Common myeloid progenitor, CD34-positive (primary cell): ENCODE measurements around the gene SLC38A9.
"Not testable (repeated sequence)": the region's sequence is repeated elsewhere in the genome, so short reads cannot be mapped to it uniquely, and the experiment has no call there.

Experiments used
- CTCF ChIA-PET: fragments of 350-600 bp; sonication (Branson Sonifier 250); formaldehyde crosslinking; loops from one replicate; lab custom pipeline; 2021; ENCODE audit warnings: antibody characterized with exemption; lab: Charles Lee
- POLR2A ChIA-PET: fragments of 350-600 bp; sonication (Branson Sonifier 250); formaldehyde crosslinking; loops from one replicate; lab custom pipeline; 2021; ENCODE audit warnings: antibody characterized with exemption; lab: Charles Lee
- DNase-seq, 3 donors: peaks; one replicate each; pipeline versions ENCODE4 v3.0.0 to v3.0.0-alpha.2; 2013
- H3K27ac ChIP-seq, 2 experiments: 1 replicate in 1 of 2; 2 replicates in 1 of 2; pipeline ENCODE4 v1.7.0; 2013; ENCODE audit warnings: inconsistent platforms in 2 of 2, low read length in 2 of 2, mild to moderate bottlenecking in 2 of 2, low read depth in 1 of 2, moderate library complexity in 1 of 2; ENCODE audit not compliant: severe bottlenecking in 2 of 2, insufficient read depth in 1 of 2, poor library complexity in 1 of 2
- H3K27me3 ChIP-seq, 5 experiments: replicated peaks in 2 of 5; 1 replicate in 3 of 5; 2 replicates in 2 of 5; pipeline versions ENCODE4 v1.6.1 to v1.7.0; 2013; ENCODE audit warnings: low read length in 4 of 5, mild to moderate bottlenecking in 2 of 5, moderate library complexity in 2 of 5, inconsistent platforms in 1 of 5; ENCODE audit not compliant: insufficient read depth in 5 of 5, control insufficient read depth in 4 of 5
- H3K36me3 ChIP-seq, 4 experiments: 1 replicate in 2 of 4; 2 replicates in 2 of 4; pipeline versions ENCODE4 v1.6.1 to v1.7.0; 2013; ENCODE audit warnings: low read length in 3 of 4, control low read depth in 1 of 4, mild to moderate bottlenecking in 1 of 4; ENCODE audit not compliant: control insufficient read depth in 4 of 4, insufficient read depth in 4 of 4
- H3K4me1 ChIP-seq, 4 experiments: 1 replicate in 3 of 4; 2 replicates in 1 of 4; pipeline versions ENCODE4 v1.6.1 to v1.7.1; 2013; ENCODE audit warnings: low read length in 3 of 4, mild to moderate bottlenecking in 3 of 4, control low read depth in 1 of 4, inconsistent platforms in 1 of 4, moderate library complexity in 1 of 4; ENCODE audit not compliant: control insufficient read depth in 4 of 4, insufficient read depth in 4 of 4; ENCODE audit errors: control extremely low read depth in 1 of 4
- H3K4me3 ChIP-seq, 7 experiments: 1 replicate in 4 of 7; 2 replicates in 3 of 7; pipeline versions ENCODE4 v1.5.1 to v1.7.0; 2013; ENCODE audit warnings: mild to moderate bottlenecking in 7 of 7, low read length in 6 of 7, moderate library complexity in 6 of 7, inconsistent platforms in 2 of 7, low read depth in 2 of 7, control low read depth in 1 of 7; ENCODE audit not compliant: insufficient read depth in 4 of 7, control insufficient read depth in 1 of 7; ENCODE audit errors: extremely low read depth in 1 of 7
- H3K9me3 ChIP-seq, 5 experiments: 1 replicate in 4 of 5; 2 replicates in 1 of 5; pipeline versions ENCODE4 v1.6.1 to v1.7.1; 2013; ENCODE audit warnings: low read length in 4 of 5, mild to moderate bottlenecking in 2 of 5, inconsistent platforms in 1 of 5, low read depth in 1 of 5, moderate library complexity in 1 of 5; ENCODE audit not compliant: control insufficient read depth in 4 of 5, insufficient read depth in 2 of 5; ENCODE audit errors: control extremely low read depth in 1 of 5
- WGBS: methylation state at CpG from one replicate; pipeline ENCODE4 v1.1.5; 2013; ENCODE audit not compliant: insufficient coverage; 5-methylcytosine and 5-hydroxymethylcytosine counted together

Gene SLC38A9

DNA sequence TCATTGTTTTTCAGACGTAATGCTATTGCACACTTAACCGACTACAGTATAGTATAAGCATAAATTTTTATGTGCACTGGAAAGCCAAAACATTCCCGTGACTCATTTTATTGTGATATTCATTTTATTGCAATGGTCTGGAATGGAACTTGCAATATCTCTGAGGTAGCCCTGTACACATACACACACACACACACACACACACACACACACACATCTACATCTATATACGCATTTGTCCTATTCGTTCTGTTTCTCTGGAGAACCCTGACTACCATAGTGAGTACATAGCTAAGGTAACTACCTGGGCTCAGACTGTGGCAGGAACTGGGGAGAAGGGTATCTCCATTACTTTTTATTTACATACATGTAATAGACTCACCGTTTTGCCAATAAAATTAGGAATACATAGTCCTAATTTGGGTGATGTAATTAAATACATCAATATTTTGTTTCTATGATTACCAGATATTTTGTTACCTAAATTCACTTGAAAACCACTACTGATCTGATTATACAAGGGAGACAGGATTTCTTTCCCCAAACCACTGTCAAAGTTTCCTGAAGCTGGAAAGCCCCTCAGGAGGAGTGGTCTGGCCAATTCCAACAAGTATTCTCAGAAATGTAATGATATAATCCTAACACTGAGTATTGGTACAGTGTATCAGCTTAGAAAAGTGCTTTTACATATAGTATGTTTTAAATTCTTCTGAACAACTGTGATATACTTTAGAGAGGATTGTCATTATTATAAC lies 103.4 kb downstream of the SLC38A9 start:
- no peaks in the 10 kb centered on the region for H3K36me3 ChIP-seq
- WGBS, result no CpG with 5 or more reads among the region's 6 CpGs
- DNase-seq, result no peak
- no peak overlapping the region for H3K27ac ChIP-seq
- POLR2A ChIA-PET, result no interaction called here
- H3K4me3 ChIP-seq, result no peak overlapping the region
- CTCF ChIA-PET, result interaction anchor here (0.9 to 1.0 kb wide), 2 partner anchors 16 to 34 kb away, joined by 3 to 5 read pairs; no protein-coding TSS in a partner anchor
- no peaks in the 10 kb centered on the region for H3K4me1 ChIP-seq
- H3K9me3 ChIP-seq, result peaks cover 0 to 4% (median 0%) of the 10 kb centered on the region in 5 experiments
- H3K27me3 ChIP-seq, result peaks cover 0 to 6% (median 0%) of the 10 kb centered on the region in 5 experiments

DNA sequence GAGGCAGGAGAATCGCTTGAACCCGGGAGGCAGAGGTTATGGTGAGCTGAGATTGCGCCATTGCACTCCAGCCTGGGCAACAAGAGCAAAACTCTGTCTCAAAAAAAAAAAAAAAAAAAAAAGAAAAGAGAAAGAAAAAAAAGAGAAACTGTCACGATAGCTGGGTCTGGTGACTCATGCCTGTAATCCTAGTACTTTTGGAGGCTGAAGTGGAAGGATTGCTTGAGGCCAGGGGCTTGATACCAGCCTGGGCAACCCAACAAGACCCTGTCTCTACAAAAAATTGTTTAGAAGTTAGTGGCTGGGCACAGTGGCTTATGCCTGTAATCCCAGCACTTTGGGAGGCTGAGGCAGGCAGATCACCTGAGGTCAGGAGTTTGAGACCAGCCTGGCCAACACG lies 104.8 kb downstream of the SLC38A9 start:
- POLR2A ChIA-PET, H3K4me3 ChIP-seq, H3K27me3 ChIP-seq, H3K4me1 ChIP-seq, CTCF ChIA-PET, H3K36me3 ChIP-seq, H3K27ac ChIP-seq, H3K9me3 ChIP-seq: not testable (repeated sequence)
- whole genome bisulfite sequencing, result 80% methylated on average over 1 of the region's 5 CpGs
- peak in 2 of 3 donors; percentile 30 to 34 for DNase-seq

DNA sequence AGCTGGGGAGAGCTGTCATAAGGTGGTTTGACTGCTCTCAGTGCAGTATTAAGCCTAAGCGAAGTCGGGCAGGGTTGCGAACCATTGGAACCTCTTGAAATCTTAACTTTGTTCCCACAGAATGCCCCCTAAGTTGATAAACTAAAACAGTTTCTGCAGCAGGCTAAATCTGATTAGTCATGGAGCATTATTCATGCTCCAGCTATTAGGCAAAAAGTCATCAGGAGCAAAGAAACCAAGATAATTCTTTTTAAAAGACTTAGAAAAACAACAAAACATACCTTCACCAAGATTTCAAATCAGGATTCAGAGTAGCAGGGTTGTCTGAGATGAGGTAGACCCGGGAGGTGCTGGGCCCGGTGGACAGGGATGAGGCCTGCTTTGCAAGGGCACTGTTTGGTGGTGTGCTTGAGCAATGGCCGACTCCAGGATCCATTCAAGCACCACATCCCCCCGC lies 107.5 kb downstream of the SLC38A9 start:
- Histone ChIP-seq H3K4me3 (no peak overlapping the region), H3K27ac (no peak overlapping the region), H3K36me3 (no peaks in the 10 kb centered on the region), H3K4me1 (peaks cover 11 to 20% (median 15%) of the 10 kb centered on the region in 4 experiments), H3K9me3 (no peaks in the 10 kb centered on the region), H3K27me3 (peaks cover 0 to 4% (median 0%) of the 10 kb centered on the region in 5 experiments)
- CTCF ChIA-PET, result no interaction called here
- WGBS, result 98% methylated on average over 5 of the region's 7 CpGs
- no peak for DNase-seq
- POLR2A ChIA-PET, result no interaction called here

DNA sequence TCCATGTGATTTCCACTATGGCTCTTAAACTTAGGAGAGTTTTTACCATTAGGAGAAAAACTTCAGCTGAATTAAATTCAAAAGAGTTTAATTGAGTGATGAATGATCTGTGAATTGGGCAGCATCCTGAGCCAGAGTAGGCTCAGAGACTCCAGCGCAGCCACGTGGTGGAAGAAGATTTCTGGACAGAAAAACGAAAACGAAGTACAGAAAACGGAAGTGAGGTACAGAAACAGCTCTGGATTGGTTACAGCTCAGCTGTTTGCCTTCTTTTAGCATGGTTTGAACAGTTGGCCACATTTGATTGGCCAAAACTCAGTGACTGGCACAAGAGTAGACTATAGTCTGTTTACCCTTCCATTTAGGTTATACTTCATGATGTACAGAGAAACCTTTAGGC lies 108.2 kb downstream of the SLC38A9 start:
- no peak overlapping the region for H3K27ac ChIP-seq
- CTCF ChIA-PET, result interaction anchor here (0.7 kb wide), 1 partner anchor 26 kb away, joined by 3 read pairs; no protein-coding TSS in a partner anchor
- no peaks in the 10 kb centered on the region for H3K9me3 ChIP-seq
- H3K4me1 ChIP-seq, result peaks cover 11 to 26% (median 15%) of the 10 kb centered on the region in 4 experiments
- H3K36me3 ChIP-seq, result no peaks in the 10 kb centered on the region
- H3K27me3 ChIP-seq, result peaks cover 0 to 4% (median 0%) of the 10 kb centered on the region in 5 experiments
- DNase-seq, result no peak
- POLR2A ChIA-PET, result no interaction called here
- WGBS, result 99% methylated on average over 5 of the region's 5 CpGs
- H3K4me3 ChIP-seq, result no peak overlapping the region

DNA sequence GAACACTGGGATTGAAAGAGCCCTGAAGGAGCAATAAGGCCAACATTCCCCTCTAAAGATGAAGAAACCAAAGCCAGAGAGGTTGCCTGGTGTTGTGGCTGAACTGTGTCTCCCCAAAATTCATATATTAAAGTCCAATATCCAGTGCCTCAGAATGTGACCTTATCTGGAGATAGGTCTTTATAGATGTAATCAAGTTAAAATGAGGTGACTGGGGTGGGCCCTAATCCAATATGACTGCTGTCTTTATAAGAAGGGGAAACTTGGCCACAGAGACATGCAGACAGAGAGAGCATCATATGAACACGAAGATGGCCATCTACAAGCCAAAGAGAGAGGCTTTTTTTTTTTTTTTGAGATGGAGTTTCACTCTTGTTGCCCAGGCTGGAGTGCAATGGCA lies 110.5 kb downstream of the SLC38A9 start:
- Histone ChIP-seq H3K27ac (no peak overlapping the region), H3K36me3 (no peaks in the 10 kb centered on the region), H3K27me3 (peaks cover 0 to 4% (median 0%) of the 10 kb centered on the region in 5 experiments), H3K4me3 (peak overlapping the region in 2 of 7 experiments; percentile 15 to 43), H3K4me1 (peaks cover 11 to 26% (median 19%) of the 10 kb centered on the region in 4 experiments), H3K9me3 (no peaks in the 10 kb centered on the region)
- POLR2A ChIA-PET, result no interaction called here
- CTCF ChIA-PET, result no interaction called here
- DNase-seq, result no peak
- no CpG with 5 or more reads among the region's 1 CpG for WGBS

DNA sequence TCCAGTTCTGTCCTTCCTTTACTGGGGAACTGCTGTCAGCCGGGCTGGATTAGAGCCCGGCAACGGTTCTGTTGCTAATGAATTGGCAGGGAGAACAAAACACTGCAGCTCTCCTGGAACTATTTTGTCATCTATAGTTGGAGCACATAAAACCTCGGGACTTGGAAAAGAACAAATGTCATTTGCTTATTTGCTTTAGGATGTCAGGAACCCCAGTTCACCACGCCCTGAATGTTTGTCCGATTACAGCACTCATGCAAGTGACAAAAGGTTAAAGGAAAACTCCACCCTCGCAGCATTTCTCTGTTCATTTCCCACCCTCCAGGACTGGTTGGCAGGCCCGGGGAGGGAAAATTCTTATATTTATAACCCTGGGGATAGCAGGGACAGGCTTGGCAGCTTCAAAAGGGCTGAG lies 110.9 kb downstream of the SLC38A9 start:
- Histone ChIP-seq H3K27me3 (peaks cover 0 to 4% (median 0%) of the 10 kb centered on the region in 5 experiments), H3K27ac (no peak overlapping the region), H3K36me3 (no peaks in the 10 kb centered on the region), H3K4me1 (peaks cover 11 to 26% (median 19%) of the 10 kb centered on the region in 4 experiments), H3K4me3 (peak overlapping the region in 3 of 7 experiments; percentile 15 to 43 (median 35)), H3K9me3 (no peaks in the 10 kb centered on the region)
- ChIA-PET CTCF (no interaction called here), POLR2A (no interaction called here)
- 22% methylated on average over 5 of the region's 8 CpGs for WGBS
- peak in 1 of 3 donors; percentile 13 for DNase-seq
